Neural progenitor cell (in vitro differentiated cells): ENCODE data around the gene HDAC4.

Experiments used
- CTCF ChIP-seq: fragments of 200-600 bp; sonication (generic); IDR thresholded peaks from 2 replicates; pipeline ENCODE4 v1.5.1; 2017; ENCODE audit warnings: antibody characterized with exemption, mild to moderate bottlenecking
- EZH2phosphoT487 ChIP-seq: fragments of 200-600 bp; sonication (generic); IDR thresholded peaks from 2 replicates; pipeline ENCODE4 v1.6.1; 2017; ENCODE audit warnings: antibody characterized with exemption

- no peak for TF ChIP-seq CTCF
- no peak for TF ChIP-seq EZH2phosphoT487
Observed at GRCh38 chr2:239038773-239039478, 361.9 kb downstream of the HDAC4 start.
